ENCODE results near the gene SLC9A9.

Gene SLC9A9

GRCh38 chr3:143653935-143654334, 194.3 kb downstream of the SLC9A9 start:
- no peak for DNase-seq (ENCODE audit: low read depth, low spot score)

DNA sequence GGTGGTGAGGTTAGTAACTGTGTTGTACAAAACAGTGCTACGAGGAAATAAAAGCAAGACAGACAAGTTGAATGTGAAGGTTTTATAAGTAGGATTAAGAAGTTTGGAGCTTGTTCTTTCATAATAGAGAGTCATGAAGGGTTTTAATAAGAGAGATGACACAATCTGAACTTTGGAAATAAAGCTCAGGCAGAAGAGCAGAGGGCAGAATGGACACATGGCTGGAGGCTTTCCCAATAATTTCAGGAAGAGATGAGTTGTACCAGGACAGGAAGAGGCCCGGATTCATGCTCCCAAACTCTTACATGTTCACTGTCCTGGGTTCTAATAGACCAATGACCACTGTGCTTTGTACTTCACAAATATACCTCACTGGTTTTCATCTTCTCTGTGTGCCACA, 194.8 kb downstream of the SLC9A9 start:
- Histone ChIP-seq H3K9me3 (ENCODE audit: control insufficient read depth, insufficient read depth, low read length) (no peaks in the 10 kb centered on the region), H3K36me3 (ENCODE audit: control insufficient read depth, insufficient read depth, low read length) (no peaks in the 10 kb centered on the region), H3K4me1 (ENCODE audit: control insufficient read depth, insufficient read depth, low read length) (no peaks in the 10 kb centered on the region; the same call in 1 of the 2 replicates), H3K27me3 (ENCODE audit: control insufficient read depth, insufficient read depth, low read length) (no peaks in the 10 kb centered on the region), H3K27ac (ENCODE audit: low read length) (no peak overlapping the region), H3K4me3 (ENCODE audit: low read length) (no peak overlapping the region)
- WGBS (ENCODE audit: insufficient coverage, insufficient read length), result 100% methylated on average over 1 of the region's 2 CpGs
- no peak for DNase-seq (ENCODE audit: low read depth, low spot score)

More at GRCh38 chr3:143653935-143654334, 194.3 kb downstream of the SLC9A9 start:
- H3K36me3 ChIP-seq (ENCODE audit: control insufficient read depth, insufficient read depth, low read length), result no peaks in the 10 kb centered on the region
- no peak overlapping the region for H3K4me3 ChIP-seq (ENCODE audit: low read length)
- no peaks in the 10 kb centered on the region for H3K4me1 ChIP-seq (ENCODE audit: control insufficient read depth, insufficient read depth, low read length)
- H3K27ac ChIP-seq (ENCODE audit: low read length), result no peak overlapping the region
- H3K27me3 ChIP-seq (ENCODE audit: control insufficient read depth, insufficient read depth, low read length), result no peaks in the 10 kb centered on the region
- no CpG with 5 or more reads among the region's 2 CpGs for WGBS (ENCODE audit: insufficient coverage, insufficient read length)
- no peaks in the 10 kb centered on the region for H3K9me3 ChIP-seq (ENCODE audit: control insufficient read depth, insufficient read depth, low read length)

DNA sequence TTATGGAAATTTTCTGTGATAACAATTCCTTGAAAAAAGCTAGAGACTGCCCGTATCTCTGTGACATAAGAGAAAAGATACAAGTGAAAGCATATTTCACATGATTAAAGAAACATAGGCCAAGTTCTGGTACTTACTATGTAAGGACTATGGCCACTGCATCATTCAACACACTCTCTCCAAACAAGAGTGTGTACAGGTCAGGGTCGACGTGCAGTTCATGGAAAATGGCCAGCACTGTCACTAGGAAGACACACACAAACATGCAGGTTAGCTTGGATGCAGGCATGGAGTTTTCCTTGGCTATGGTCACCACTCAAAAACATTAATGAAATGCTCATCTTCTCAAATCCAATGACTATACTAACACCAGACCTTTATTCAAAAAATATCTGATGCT, 196.2 kb downstream of the SLC9A9 start:
- no peak overlapping the region for H3K4me3 ChIP-seq (ENCODE audit: low read length)
- no peaks in the 10 kb centered on the region for H3K27me3 ChIP-seq (ENCODE audit: control insufficient read depth, insufficient read depth, low read length)
- no peaks in the 10 kb centered on the region for H3K36me3 ChIP-seq (ENCODE audit: control insufficient read depth, insufficient read depth, low read length)
- H3K9me3 ChIP-seq (ENCODE audit: control insufficient read depth, insufficient read depth, low read length), result no peaks in the 10 kb centered on the region
- no peak overlapping the region for H3K27ac ChIP-seq (ENCODE audit: low read length)
- no peaks in the 10 kb centered on the region; the same call in 1 of the 2 replicates for H3K4me1 ChIP-seq (ENCODE audit: control insufficient read depth, insufficient read depth, low read length)
- no CpG with 5 or more reads among the region's 3 CpGs for WGBS (ENCODE audit: insufficient coverage, insufficient read length)
- no peak for DNase-seq (ENCODE audit: low read depth, low spot score)

GRCh38 chr3:143650827-143651226, 197.4 kb downstream of the SLC9A9 start:
- no peak for DNase-seq (ENCODE audit: low read depth, low spot score)
- no peak overlapping the region for H3K4me3 ChIP-seq (ENCODE audit: low read length)
- H3K27ac ChIP-seq (ENCODE audit: low read length), result no peak overlapping the region
- WGBS (ENCODE audit: insufficient coverage, insufficient read length), result no CpG with 5 or more reads among the region's 1 CpG
- H3K9me3 ChIP-seq (ENCODE audit: control insufficient read depth, insufficient read depth, low read length), result no peaks in the 10 kb centered on the region
- no peaks in the 10 kb centered on the region; the same call in 1 of the 2 replicates for H3K4me1 ChIP-seq (ENCODE audit: control insufficient read depth, insufficient read depth, low read length)
- H3K36me3 ChIP-seq (ENCODE audit: control insufficient read depth, insufficient read depth, low read length), result no peaks in the 10 kb centered on the region
- H3K27me3 ChIP-seq (ENCODE audit: control insufficient read depth, insufficient read depth, low read length), result no peaks in the 10 kb centered on the region

- WGBS (ENCODE audit: insufficient coverage, insufficient read length), result 100% methylated on average over 1 of the region's 2 CpGs
- no peaks in the 10 kb centered on the region for H3K9me3 ChIP-seq (ENCODE audit: control insufficient read depth, insufficient read depth, low read length)
- no peaks in the 10 kb centered on the region for H3K27me3 ChIP-seq (ENCODE audit: control insufficient read depth, insufficient read depth, low read length)
- no peaks in the 10 kb centered on the region; the same call in 1 of the 2 replicates for H3K4me1 ChIP-seq (ENCODE audit: control insufficient read depth, insufficient read depth, low read length)
- H3K27ac ChIP-seq (ENCODE audit: low read length), result no peak overlapping the region
- no peak for DNase-seq (ENCODE audit: low read depth, low spot score)
- no peaks in the 10 kb centered on the region for H3K36me3 ChIP-seq (ENCODE audit: control insufficient read depth, insufficient read depth, low read length)
- no peak overlapping the region for H3K4me3 ChIP-seq (ENCODE audit: low read length)
Measured at GRCh38 chr3:143650120-143650519, 198.1 kb downstream of the SLC9A9 start.

- Histone ChIP-seq H3K9me3 (ENCODE audit: control insufficient read depth, insufficient read depth, low read length) (no peaks in the 10 kb centered on the region), H3K27me3 (ENCODE audit: control insufficient read depth, insufficient read depth, low read length) (no peaks in the 10 kb centered on the region), H3K4me1 (ENCODE audit: control insufficient read depth, insufficient read depth, low read length) (no peaks in the 10 kb centered on the region; the same call in 1 of the 2 replicates), H3K4me3 (ENCODE audit: low read length) (no peak overlapping the region), H3K36me3 (ENCODE audit: control insufficient read depth, insufficient read depth, low read length) (no peaks in the 10 kb centered on the region), H3K27ac (ENCODE audit: low read length) (no peak overlapping the region)
- WGBS (ENCODE audit: insufficient coverage, insufficient read length), result no CpG with 5 or more reads among the region's 7 CpGs
- no peak for DNase-seq (ENCODE audit: low read depth, low spot score)
Measured at GRCh38 chr3:143648708-143649107, 199.6 kb downstream of the SLC9A9 start.

DNA sequence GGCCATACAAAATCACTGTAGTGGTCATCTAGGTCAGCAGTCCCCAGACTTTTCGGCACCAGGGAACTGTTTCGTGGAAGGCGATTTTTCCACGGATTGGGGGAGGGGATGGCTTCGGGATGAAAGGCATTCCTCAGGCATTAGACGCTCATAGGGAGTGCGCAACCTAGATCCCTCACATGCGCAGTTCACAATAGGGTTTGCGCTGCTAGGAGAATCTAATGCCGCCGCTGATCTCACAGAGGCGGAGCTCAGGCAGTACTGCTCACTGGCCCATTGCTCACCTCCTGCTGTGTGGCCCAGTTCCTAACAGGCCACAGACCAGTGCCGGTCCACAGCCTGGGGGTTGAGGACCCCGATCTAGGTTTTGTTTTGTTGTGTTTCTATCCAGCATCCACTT, 200.1 kb downstream of the SLC9A9 start:
- WGBS (ENCODE audit: insufficient coverage, insufficient read length), result no CpG with 5 or more reads among the region's 14 CpGs

GRCh38 chr3:143644370-143645089, 203.7 kb downstream of the SLC9A9 start:
- H3K27ac ChIP-seq (ENCODE audit: low read length), result no peak overlapping the region
- no peaks in the 10 kb centered on the region; the same call in 1 of the 2 replicates for H3K4me1 ChIP-seq (ENCODE audit: control insufficient read depth, insufficient read depth, low read length)
- peak; percentile 45 for DNase-seq (ENCODE audit: low read depth, low spot score)
- H3K4me3 ChIP-seq (ENCODE audit: low read length), result no peak overlapping the region
- no CpG with 5 or more reads among the region's 4 CpGs for WGBS (ENCODE audit: insufficient coverage, insufficient read length)
- H3K27me3 ChIP-seq (ENCODE audit: control insufficient read depth, insufficient read depth, low read length), result no peaks in the 10 kb centered on the region
- no peaks in the 10 kb centered on the region for H3K36me3 ChIP-seq (ENCODE audit: control insufficient read depth, insufficient read depth, low read length)
- H3K9me3 ChIP-seq (ENCODE audit: control insufficient read depth, insufficient read depth, low read length), result no peaks in the 10 kb centered on the region

More for the DNA sequence above, 200.1 kb downstream of the SLC9A9 start:
- Histone ChIP-seq H3K4me1 (ENCODE audit: control insufficient read depth, insufficient read depth, low read length) (no peaks in the 10 kb centered on the region; the same call in 1 of the 2 replicates), H3K4me3 (ENCODE audit: low read length) (no peak overlapping the region), H3K27ac (ENCODE audit: low read length) (no peak overlapping the region), H3K36me3 (ENCODE audit: control insufficient read depth, insufficient read depth, low read length) (no peaks in the 10 kb centered on the region), H3K9me3 (ENCODE audit: control insufficient read depth, insufficient read depth, low read length) (no peaks in the 10 kb centered on the region), H3K27me3 (ENCODE audit: control insufficient read depth, insufficient read depth, low read length) (no peaks in the 10 kb centered on the region)
- no peak for DNase-seq (ENCODE audit: low read depth, low spot score)

DNA sequence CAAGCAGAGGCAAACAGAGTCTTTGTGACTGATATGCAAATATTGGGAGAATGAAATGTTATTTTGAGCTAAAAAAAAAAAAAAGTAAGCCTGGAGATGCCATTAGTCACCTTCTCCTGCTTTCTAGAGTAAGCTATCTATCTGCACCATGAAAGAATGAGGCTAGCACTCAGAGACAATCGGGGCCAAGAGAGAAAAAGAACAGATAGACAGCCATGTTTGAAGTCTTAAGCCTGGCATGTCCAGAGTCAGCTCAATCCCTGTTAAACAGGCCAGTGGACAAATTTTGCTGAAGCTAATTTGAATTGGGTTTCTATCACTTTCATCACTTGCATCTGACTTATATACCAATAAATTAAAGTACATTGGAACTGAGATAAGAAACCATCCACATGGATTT, 204.4 kb downstream of the SLC9A9 start:
- no peak for DNase-seq (ENCODE audit: low read depth, low spot score)
- no peaks in the 10 kb centered on the region for H3K27me3 ChIP-seq (ENCODE audit: control insufficient read depth, insufficient read depth, low read length)
- H3K27ac ChIP-seq (ENCODE audit: low read length), result no peak overlapping the region
- H3K4me3 ChIP-seq (ENCODE audit: low read length), result no peak overlapping the region
- no peaks in the 10 kb centered on the region for H3K36me3 ChIP-seq (ENCODE audit: control insufficient read depth, insufficient read depth, low read length)
- WGBS (ENCODE audit: insufficient coverage, insufficient read length), result no CpG with 5 or more reads among the region's 1 CpG
- H3K4me1 ChIP-seq (ENCODE audit: control insufficient read depth, insufficient read depth, low read length), result no peaks in the 10 kb centered on the region; the same call in 1 of the 2 replicates
- no peaks in the 10 kb centered on the region for H3K9me3 ChIP-seq (ENCODE audit: control insufficient read depth, insufficient read depth, low read length)

GRCh38 chr3:143640774-143641173, 207.5 kb downstream of the SLC9A9 start:
- Histone ChIP-seq H3K36me3 (ENCODE audit: control insufficient read depth, insufficient read depth, low read length) (no peaks in the 10 kb centered on the region), H3K9me3 (ENCODE audit: control insufficient read depth, insufficient read depth, low read length) (no peaks in the 10 kb centered on the region), H3K4me3 (ENCODE audit: low read length) (no peak overlapping the region), H3K27me3 (ENCODE audit: control insufficient read depth, insufficient read depth, low read length) (no peaks in the 10 kb centered on the region), H3K27ac (ENCODE audit: low read length) (no peak overlapping the region), H3K4me1 (ENCODE audit: control insufficient read depth, insufficient read depth, low read length) (no peaks in the 10 kb centered on the region)
- no peak for DNase-seq (ENCODE audit: low read depth, low spot score)
- WGBS (ENCODE audit: insufficient coverage, insufficient read length), result no CpG with 5 or more reads among the region's 3 CpGs

DNA sequence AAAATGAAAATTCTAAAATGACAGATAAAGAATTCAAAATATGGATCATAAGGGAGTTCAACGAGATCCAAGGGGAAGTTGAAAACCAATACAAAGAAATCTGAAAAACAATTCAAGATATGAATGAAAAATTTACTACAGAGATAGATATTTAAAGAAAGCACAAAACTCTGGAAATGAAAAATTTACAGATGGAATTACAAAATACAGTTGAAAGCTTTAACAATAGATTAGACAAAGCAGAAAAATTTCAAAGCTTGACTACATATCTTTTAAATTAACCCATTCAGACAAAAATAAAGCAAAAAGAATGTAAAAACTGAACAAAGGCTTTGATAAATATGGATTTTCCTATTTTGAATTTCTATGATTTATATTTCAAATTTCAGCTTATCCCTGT, 211.1 kb downstream of the SLC9A9 start:
- H3K4me1 ChIP-seq (ENCODE audit: control insufficient read depth, insufficient read depth, low read length), result no peaks in the 10 kb centered on the region
- no peak overlapping the region for H3K27ac ChIP-seq (ENCODE audit: low read length)
- H3K4me3 ChIP-seq (ENCODE audit: low read length), result no peak overlapping the region
- H3K9me3 ChIP-seq (ENCODE audit: control insufficient read depth, insufficient read depth, low read length), result no peaks in the 10 kb centered on the region
- H3K27me3 ChIP-seq (ENCODE audit: control insufficient read depth, insufficient read depth, low read length), result no peaks in the 10 kb centered on the region
- no peaks in the 10 kb centered on the region for H3K36me3 ChIP-seq (ENCODE audit: control insufficient read depth, insufficient read depth, low read length)
- no peak for DNase-seq (ENCODE audit: low read depth, low spot score)
- WGBS (ENCODE audit: insufficient coverage, insufficient read length), result no CpG with 5 or more reads among the region's 1 CpG
